ENCODE results near the gene BTBD2.

DNA sequence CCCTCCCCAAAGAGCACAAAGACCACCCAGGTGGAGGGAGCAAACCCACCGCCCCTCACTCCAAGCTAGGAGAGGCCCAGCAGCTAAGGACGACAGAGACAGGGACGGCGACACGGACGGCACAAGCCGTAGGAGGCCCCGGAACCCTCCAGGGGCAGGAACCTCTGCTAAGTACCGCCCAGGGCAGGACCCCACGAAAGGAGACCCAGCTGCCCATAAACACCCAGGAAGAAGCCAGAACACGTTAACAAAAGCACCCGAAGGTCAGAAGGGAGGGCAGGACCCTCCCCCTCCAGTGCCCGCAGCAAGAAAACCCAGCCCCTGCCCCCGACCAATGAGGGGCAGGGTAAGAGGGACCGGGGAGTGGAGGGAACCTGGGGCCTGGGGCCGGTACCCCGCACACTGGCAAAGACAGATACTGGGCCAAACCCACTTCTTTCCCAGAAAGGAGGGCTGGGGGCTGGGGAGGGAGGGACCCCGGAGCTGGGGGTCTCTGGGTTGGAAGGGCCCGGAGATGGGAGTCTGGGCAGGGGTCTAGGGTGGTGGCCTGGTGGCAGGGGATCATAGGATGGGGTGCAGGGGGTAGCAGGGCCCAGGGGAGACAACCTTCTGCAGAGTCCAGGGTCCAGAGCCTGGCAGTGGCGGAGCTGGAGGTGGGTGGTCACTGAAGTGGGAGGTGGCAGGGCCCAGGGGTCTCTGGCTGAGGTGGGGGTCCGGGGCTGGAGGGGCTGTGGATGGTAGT, 2.4 kb downstream of the BTBD2 start:
- TF ChIP-seq POLR2A (IDR thresholded peaks at IDR 0.05) (no peak), EP300 (IDR thresholded peaks at IDR 0.05) (no peak)
